Measurements from ENCODE around the gene PMP22.

DNA sequence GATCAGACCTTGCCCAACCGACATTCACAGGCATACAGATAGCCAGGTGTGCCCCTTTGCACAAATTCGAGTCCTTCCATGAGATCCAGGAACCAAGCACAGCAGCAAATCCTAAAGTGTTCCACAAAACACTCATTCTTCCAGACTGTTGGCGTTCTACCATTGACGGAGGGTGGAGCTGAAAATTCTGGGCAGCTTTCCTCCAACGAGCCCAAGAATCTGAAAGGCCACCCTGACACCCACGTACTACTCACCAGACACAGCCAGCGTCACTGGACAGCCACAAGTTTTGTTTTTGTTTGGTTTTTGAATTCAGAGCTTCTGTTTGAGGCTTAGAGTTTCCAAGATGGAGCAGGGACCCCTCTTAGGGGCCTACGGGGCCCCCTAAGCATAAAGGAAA, 83.8 kb downstream of the PMP22 start:
- TF ChIP-seq TAF1 (IDR thresholded peaks at IDR 0.05; ENCODE audit: low read depth): no peak
- no peak for TF ChIP-seq CREB1 (IDR thresholded peaks at IDR 0.05; ENCODE audit: low read depth)
- TF ChIP-seq FOXM1 (IDR thresholded peaks at IDR 0.05; ENCODE audit: borderline replicate concordance, low read depth): no peak
- TF ChIP-seq EP300 (IDR thresholded peaks at IDR 0.05; ENCODE audit: borderline replicate concordance): no peak
- no peak for TF ChIP-seq YY1 (IDR thresholded peaks at IDR 0.05; ENCODE audit: low read depth)
- TF ChIP-seq, protein P1, sequence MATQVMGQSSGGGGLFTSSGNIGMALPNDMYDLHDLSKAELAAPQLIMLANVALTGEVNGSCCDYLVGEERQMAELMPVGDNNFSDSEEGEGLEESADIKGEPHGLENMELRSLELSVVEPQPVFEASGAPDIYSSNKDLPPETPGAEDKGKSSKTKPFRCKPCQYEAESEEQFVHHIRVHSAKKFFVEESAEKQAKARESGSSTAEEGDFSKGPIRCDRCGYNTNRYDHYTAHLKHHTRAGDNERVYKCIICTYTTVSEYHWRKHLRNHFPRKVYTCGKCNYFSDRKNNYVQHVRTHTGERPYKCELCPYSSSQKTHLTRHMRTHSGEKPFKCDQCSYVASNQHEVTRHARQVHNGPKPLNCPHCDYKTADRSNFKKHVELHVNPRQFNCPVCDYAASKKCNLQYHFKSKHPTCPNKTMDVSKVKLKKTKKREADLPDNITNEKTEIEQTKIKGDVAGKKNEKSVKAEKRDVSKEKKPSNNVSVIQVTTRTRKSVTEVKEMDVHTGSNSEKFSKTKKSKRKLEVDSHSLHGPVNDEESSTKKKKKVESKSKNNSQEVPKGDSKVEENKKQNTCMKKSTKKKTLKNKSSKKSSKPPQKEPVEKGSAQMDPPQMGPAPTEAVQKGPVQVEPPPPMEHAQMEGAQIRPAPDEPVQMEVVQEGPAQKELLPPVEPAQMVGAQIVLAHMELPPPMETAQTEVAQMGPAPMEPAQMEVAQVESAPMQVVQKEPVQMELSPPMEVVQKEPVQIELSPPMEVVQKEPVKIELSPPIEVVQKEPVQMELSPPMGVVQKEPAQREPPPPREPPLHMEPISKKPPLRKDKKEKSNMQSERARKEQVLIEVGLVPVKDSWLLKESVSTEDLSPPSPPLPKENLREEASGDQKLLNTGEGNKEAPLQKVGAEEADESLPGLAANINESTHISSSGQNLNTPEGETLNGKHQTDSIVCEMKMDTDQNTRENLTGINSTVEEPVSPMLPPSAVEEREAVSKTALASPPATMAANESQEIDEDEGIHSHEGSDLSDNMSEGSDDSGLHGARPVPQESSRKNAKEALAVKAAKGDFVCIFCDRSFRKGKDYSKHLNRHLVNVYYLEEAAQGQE (IDR thresholded peaks at IDR 0.05; ENCODE audit: low read depth): no peak
- TF ChIP-seq, protein P2, sequence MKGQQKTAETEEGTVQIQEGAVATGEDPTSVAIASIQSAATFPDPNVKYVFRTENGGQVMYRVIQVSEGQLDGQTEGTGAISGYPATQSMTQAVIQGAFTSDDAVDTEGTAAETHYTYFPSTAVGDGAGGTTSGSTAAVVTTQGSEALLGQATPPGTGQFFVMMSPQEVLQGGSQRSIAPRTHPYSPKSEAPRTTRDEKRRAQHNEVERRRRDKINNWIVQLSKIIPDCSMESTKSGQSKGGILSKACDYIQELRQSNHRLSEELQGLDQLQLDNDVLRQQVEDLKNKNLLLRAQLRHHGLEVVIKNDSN (IDR thresholded peaks at IDR 0.05): no peak
- TF ChIP-seq EGR1 (IDR thresholded peaks at IDR 0.05): no peak
- TF ChIP-seq CEBPB (IDR thresholded peaks at IDR 0.05): no peak
- TF ChIP-seq TCF12 (IDR thresholded peaks at IDR 0.05; ENCODE audit: low read depth): no peak
- TF ChIP-seq, protein P3, sequence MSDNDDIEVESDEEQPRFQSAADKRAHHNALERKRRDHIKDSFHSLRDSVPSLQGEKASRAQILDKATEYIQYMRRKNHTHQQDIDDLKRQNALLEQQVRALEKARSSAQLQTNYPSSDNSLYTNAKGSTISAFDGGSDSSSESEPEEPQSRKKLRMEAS (IDR thresholded peaks at IDR 0.05): no peak
- TF ChIP-seq TEAD4 (IDR thresholded peaks at IDR 0.05): no peak
- no peak for TF ChIP-seq ZBTB7A (IDR thresholded peaks at IDR 0.05; ENCODE audit: low read depth)
- TF ChIP-seq RAD21 (IDR thresholded peaks at IDR 0.05; ENCODE audit: low read depth): no peak

Data from Ishikawa (cell line).